Measurements from ENCODE around the gene FGGY.
"Not testable (repeated sequence)": the region's sequence is repeated elsewhere in the genome, so short reads cannot be mapped to it uniquely, and the experiment has no call there.

FGGY gene

GRCh38 chr1:59350521-59350920 is 53.6 kb downstream of the FGGY start:
- DNase-seq (ENCODE audit: low read depth in 2 of 2, low spot score in 1 of 2), result no peak

- DNase-seq (ENCODE audit: low read depth in 2 of 2, low spot score in 1 of 2), result no peak
These were observed 55.2 kb downstream of the FGGY start for GRCh38 chr1:59352065-59352464.

- DNase-seq (ENCODE audit: low read depth in 2 of 2, low spot score in 1 of 2), result no peak
These were observed 56.6 kb downstream of the FGGY start for GRCh38 chr1:59353453-59353852.

GRCh38 chr1:59354239-59354638 is 57.3 kb downstream of the FGGY start:
- DNase-seq (ENCODE audit: low read depth in 2 of 2, low spot score in 1 of 2), result not testable (repeated sequence)

GRCh38 chr1:59354709-59355337 is 57.9 kb downstream of the FGGY start:
- DNase-seq (ENCODE audit: low read depth in 2 of 2, low spot score in 1 of 2), result no peak

- DNase-seq (ENCODE audit: low read depth in 2 of 2, low spot score in 1 of 2), result no peak
These were observed 58.5 kb downstream of the FGGY start for GRCh38 chr1:59355361-59355760.

- DNase-seq (ENCODE audit: low read depth in 2 of 2, low spot score in 1 of 2), result no peak
These were observed 59.7 kb downstream of the FGGY start for GRCh38 chr1:59356627-59357026.

- DNase-seq (ENCODE audit: low read depth in 2 of 2, low spot score in 1 of 2), result no peak
These were observed 60.9 kb downstream of the FGGY start for GRCh38 chr1:59357645-59358320.

GRCh38 chr1:59359325-59359724 is 62.4 kb downstream of the FGGY start:
- no peak for DNase-seq (ENCODE audit: low read depth in 2 of 2, low spot score in 1 of 2)

- DNase-seq (ENCODE audit: low read depth in 2 of 2, low spot score in 1 of 2), result no peak
These were observed 63.3 kb downstream of the FGGY start for GRCh38 chr1:59360170-59360569.

GRCh38 chr1:59360729-59361128 is 63.8 kb downstream of the FGGY start:
- no peak for DNase-seq (ENCODE audit: low read depth in 2 of 2, low spot score in 1 of 2)

GRCh38 chr1:59361766-59362165 is 64.9 kb downstream of the FGGY start:
- DNase-seq (ENCODE audit: low read depth in 2 of 2, low spot score in 1 of 2), result no peak

- no peak for DNase-seq (ENCODE audit: low read depth in 2 of 2, low spot score in 1 of 2)
These were observed 67.1 kb downstream of the FGGY start for GRCh38 chr1:59364037-59364436.

GRCh38 chr1:59366346-59366745 is 69.5 kb downstream of the FGGY start:
- DNase-seq (ENCODE audit: low read depth in 2 of 2, low spot score in 1 of 2), result no peak

GRCh38 chr1:59367301-59368007 is 70.6 kb downstream of the FGGY start:
- DNase-seq (ENCODE audit: low read depth in 2 of 2, low spot score in 1 of 2), result no peak

GRCh38 chr1:59368008-59368670 is 71.2 kb downstream of the FGGY start:
- DNase-seq (ENCODE audit: low read depth in 2 of 2, low spot score in 1 of 2), result no peak

GRCh38 chr1:59375321-59376220 is 78.7 kb downstream of the FGGY start:
- no peak for DNase-seq (ENCODE audit: low read depth in 2 of 2, low spot score in 1 of 2)

- DNase-seq (ENCODE audit: low read depth in 2 of 2, low spot score in 1 of 2), result no peak
These were observed 80.5 kb downstream of the FGGY start for GRCh38 chr1:59377350-59377904.

- no peak for DNase-seq (ENCODE audit: low read depth in 2 of 2, low spot score in 1 of 2)
These were observed 81.9 kb downstream of the FGGY start for GRCh38 chr1:59378621-59379370.

GRCh38 chr1:59379371-59379728 is 82.5 kb downstream of the FGGY start:
- no peak for DNase-seq (ENCODE audit: low read depth in 2 of 2, low spot score in 1 of 2)

All from stimulated activated CD8-positive, alpha-beta memory T cell treated with anti-CD3 and anti-CD28 coated beads, Interleukin-4, amount 100 ng/mL, for 4 hours (primary cell).